Measurements from ENCODE around the gene DBX2. TPM values are rescaled to one million over a fixed set of nuclear protein-coding genes. Genes with fewer than 3 reads are reported as not detected.

Gene DBX2
- total RNA-seq, 2 donors from 2014 or later = 0.27 TPM; not detected in 1

DNA sequence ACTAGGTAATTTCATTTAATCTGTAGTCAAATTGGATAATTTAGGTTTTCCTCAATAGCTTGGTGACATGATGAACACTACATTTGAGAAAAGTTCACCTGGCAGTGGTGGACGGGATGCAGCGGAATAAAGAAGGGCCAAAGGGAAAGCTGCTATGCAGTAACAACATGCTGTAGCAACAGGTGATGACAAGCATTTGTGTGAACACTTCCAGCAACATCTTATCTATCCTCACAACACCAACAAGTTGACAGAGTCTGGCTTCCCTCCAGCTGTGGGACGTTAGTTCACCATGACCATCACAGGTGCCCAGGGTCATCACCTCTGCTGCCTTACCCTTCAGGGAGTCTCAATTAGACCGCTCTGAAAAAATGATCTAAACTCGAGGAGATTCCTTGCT is 8.3 kb downstream of the DBX2 start:
- H3K36me3 ChIP-seq = no peaks in the 10 kb centered on the region

DNA sequence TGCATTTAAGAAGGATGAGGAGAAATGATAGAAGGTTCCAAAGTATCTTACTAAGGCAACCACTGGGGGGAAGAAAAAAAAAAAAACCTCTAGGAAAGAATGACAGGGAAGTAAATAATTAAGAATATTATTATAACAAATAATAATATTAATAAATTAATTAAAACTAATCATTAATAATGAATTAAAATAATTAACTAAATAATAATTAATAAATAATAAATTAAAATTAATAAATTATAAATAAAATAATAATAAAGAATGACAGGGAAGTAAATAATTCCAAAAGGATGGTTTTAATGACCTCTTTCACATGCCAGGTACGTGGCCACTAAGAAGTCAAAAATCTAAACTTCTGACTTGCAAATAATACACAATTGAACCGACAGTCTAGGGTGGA is 9.9 kb downstream of the DBX2 start:
- ATAC-seq (ENCODE audit: insufficient number of reproducible peaks, low FRiP score, low read depth) (no peak), DNase-seq (ENCODE audit: low spot score) (no peak)
- H3K4me3 ChIP-seq = no peak overlapping the region
- H3K27ac ChIP-seq = no peak overlapping the region
- no peaks in the 10 kb centered on the region for H3K9me3 ChIP-seq
- no peak for TF ChIP-seq CTCF (IDR thresholded peaks at IDR 0.05)
- no peaks in the 10 kb centered on the region for H3K4me1 ChIP-seq (ENCODE audit: control insufficient read depth in 1 of 2, low read depth in 2 of 2)
- H3K36me3 ChIP-seq = no peaks in the 10 kb centered on the region
- no peaks in the 10 kb centered on the region for H3K27me3 ChIP-seq (replicated peaks; ENCODE audit: insufficient read depth)

More for the DNA sequence above, 8.3 kb downstream of the DBX2 start:
- DNase-seq (ENCODE audit: low spot score) (no peak), ATAC-seq (ENCODE audit: insufficient number of reproducible peaks, low FRiP score, low read depth) (no peak)
- no peak overlapping the region for H3K27ac ChIP-seq
- no peaks in the 10 kb centered on the region for H3K27me3 ChIP-seq (replicated peaks; ENCODE audit: insufficient read depth)
- no peaks in the 10 kb centered on the region for H3K9me3 ChIP-seq
- H3K4me3 ChIP-seq = no peak overlapping the region
- no peak for TF ChIP-seq CTCF (IDR thresholded peaks at IDR 0.05)
- no peaks in the 10 kb centered on the region for H3K4me1 ChIP-seq (ENCODE audit: control insufficient read depth in 1 of 2, low read depth in 2 of 2)

DNA sequence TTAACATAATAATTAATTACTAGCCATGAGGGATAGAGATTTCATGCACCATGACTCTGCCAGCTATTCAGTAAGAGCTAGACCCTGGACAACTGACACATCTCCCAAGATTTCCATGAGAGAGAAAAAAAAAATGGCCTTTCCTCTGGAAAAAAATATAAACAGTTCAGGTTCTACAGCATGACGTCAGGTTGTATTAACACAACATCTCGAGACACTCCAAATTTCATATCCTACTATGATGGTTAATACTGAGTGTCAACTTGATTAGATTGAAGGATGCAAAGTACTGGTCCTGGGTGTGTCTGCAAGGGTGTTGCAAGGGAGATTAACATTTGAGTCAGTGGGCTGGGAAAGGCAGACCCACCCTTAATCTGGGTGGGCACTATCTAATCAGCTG is 11.1 kb downstream of the DBX2 start:
- Histone ChIP-seq H3K27me3 (replicated peaks; ENCODE audit: insufficient read depth) (no peaks in the 10 kb centered on the region), H3K27ac (no peak overlapping the region), H3K4me3 (no peak overlapping the region), H3K4me1 (ENCODE audit: control insufficient read depth in 1 of 2, low read depth in 2 of 2) (no peaks in the 10 kb centered on the region), H3K9me3 (no peaks in the 10 kb centered on the region), H3K36me3 (no peaks in the 10 kb centered on the region)
- ATAC-seq (ENCODE audit: insufficient number of reproducible peaks, low FRiP score, low read depth) (no peak), DNase-seq (ENCODE audit: low spot score) (no peak)
- no peak for TF ChIP-seq CTCF (IDR thresholded peaks at IDR 0.05)

GRCh38 chr12:45034861-45035265 is 16.0 kb downstream of the DBX2 start:
- Histone ChIP-seq H3K36me3 (no peaks in the 10 kb centered on the region), H3K27me3 (replicated peaks; ENCODE audit: insufficient read depth) (no peaks in the 10 kb centered on the region), H3K9me3 (no peaks in the 10 kb centered on the region), H3K4me1 (ENCODE audit: control insufficient read depth in 1 of 2, low read depth in 2 of 2) (no peaks in the 10 kb centered on the region), H3K4me3 (no peak overlapping the region), H3K27ac (no peak overlapping the region)
- DNase-seq (ENCODE audit: low spot score) = no peak
- no peak for ATAC-seq (ENCODE audit: insufficient number of reproducible peaks, low FRiP score, low read depth)
- TF ChIP-seq CTCF (IDR thresholded peaks at IDR 0.05) = no peak

GRCh38 chr12:45017916-45018315 is 33.0 kb downstream of the DBX2 start:
- DNase-seq (ENCODE audit: low spot score) (no peak), ATAC-seq (ENCODE audit: insufficient number of reproducible peaks, low FRiP score, low read depth) (no peak)
- no peak overlapping the region for H3K27ac ChIP-seq
- TF ChIP-seq CTCF (IDR thresholded peaks at IDR 0.05) = no peak
- no peak overlapping the region for H3K4me3 ChIP-seq
- no peaks in the 10 kb centered on the region for H3K27me3 ChIP-seq (replicated peaks; ENCODE audit: insufficient read depth)
- no peaks in the 10 kb centered on the region for H3K4me1 ChIP-seq (ENCODE audit: control insufficient read depth in 1 of 2, low read depth in 2 of 2)
- H3K36me3 ChIP-seq = no peaks in the 10 kb centered on the region
- no peaks in the 10 kb centered on the region for H3K9me3 ChIP-seq

Data from thoracic aorta (tissue), 2 donors.